ENCODE measurements around the gene KRTAP5-5.
"Not testable (repeated sequence)": the region's sequence is repeated elsewhere in the genome, so short reads cannot be mapped to it uniquely, and the experiment has no call there.

KRTAP5-5 gene

DNA sequence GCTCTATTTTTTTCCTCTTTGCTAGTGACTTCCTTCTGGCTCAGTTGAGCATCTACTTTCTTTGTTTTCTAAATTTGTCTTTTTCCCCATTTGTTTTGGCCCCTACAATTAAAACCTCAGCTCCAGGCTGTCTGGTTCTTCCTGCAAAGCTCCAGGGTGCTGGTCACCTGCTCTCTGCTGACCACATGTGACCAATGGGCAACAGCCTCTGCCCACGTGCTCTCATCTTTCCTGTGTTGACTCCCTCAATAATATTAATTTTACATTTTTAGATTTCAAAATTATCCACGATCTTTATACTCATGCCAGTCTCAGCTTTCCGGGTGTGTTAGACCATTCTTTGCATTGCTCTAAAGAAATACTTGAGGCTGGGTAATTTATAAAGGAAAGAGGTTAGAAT, 31.2 kb upstream of the KRTAP5-5 start:
- not testable (repeated sequence) for H4K8ac ChIP-seq (ENCODE audit: low read depth, low read length); H2BK120ac ChIP-seq (ENCODE audit: insufficient read depth, low read length, poor library complexity); H3K79me2 ChIP-seq (ENCODE audit: control insufficient read depth, insufficient read depth, low read length, poor library complexity); H3K79me1 ChIP-seq (ENCODE audit: low read length); H3K4ac ChIP-seq (ENCODE audit: low read depth, low read length); H3K4me2 ChIP-seq (ENCODE audit: low read length); H2AK5ac ChIP-seq (ENCODE audit: low read length); DNase-seq; H3K9ac ChIP-seq (ENCODE audit: low read length); H3K14ac ChIP-seq (ENCODE audit: low read length); H3K23ac ChIP-seq (ENCODE audit: low read length); H3K18ac ChIP-seq (ENCODE audit: low read length); H3K4me1 ChIP-seq (ENCODE audit: control insufficient read depth in 1 of 2, insufficient read depth in 2 of 2, low read length in 2 of 2); H4K91ac ChIP-seq (ENCODE audit: low read depth, low read length); H3K27me3 ChIP-seq (ENCODE audit: insufficient read depth, low read length); H2BK12ac ChIP-seq (ENCODE audit: low read length); H3K27ac ChIP-seq (ENCODE audit: low read depth, low read length); H4K12ac ChIP-seq (ENCODE audit: low read depth, low read length); H3K36me3 ChIP-seq (ENCODE audit: control insufficient read depth in 1 of 2, insufficient read depth in 2 of 2, low read length in 2 of 2); H3K9me3 ChIP-seq (ENCODE audit: insufficient read depth, low read depth, low read length); H2BK5ac ChIP-seq (ENCODE audit: low read depth, low read length, poor library complexity); H3K4me3 ChIP-seq (ENCODE audit: low read depth, low read length); H2AFZ ChIP-seq (ENCODE audit: insufficient read depth, low read length, poor library complexity)
- no CpG with 5 or more reads among the region's 3 CpGs for WGBS (ENCODE audit: extremely low coverage, insufficient coverage, insufficient read length)

DNA sequence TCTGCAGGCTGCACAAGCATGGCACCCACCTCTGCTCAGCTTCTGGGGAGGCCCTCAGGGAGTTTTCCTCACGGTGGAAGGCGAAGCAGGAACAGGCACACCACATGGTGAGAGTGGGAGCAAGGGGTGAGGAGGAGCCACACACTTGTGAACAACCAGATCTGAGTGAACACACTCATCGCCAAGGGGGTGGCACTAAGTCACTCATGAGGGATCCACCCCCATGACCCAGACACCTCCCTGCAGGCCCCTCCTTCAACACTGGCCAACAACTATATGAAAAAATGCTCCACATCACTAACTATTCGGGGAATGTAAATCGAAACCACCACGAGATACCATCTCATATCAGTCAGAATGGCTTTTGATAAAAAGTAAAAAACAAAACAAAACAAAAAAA, 30.8 kb upstream of the KRTAP5-5 start:
- H2AK5ac ChIP-seq (ENCODE audit: low read length): no peak overlapping the region
- no peak overlapping the region for H4K8ac ChIP-seq (ENCODE audit: low read depth, low read length)
- H2BK5ac ChIP-seq (ENCODE audit: low read depth, low read length, poor library complexity): no peak overlapping the region
- H3K27me3 ChIP-seq (ENCODE audit: insufficient read depth, low read length): no peaks in the 10 kb centered on the region
- H2BK120ac ChIP-seq (ENCODE audit: insufficient read depth, low read length, poor library complexity): no peak overlapping the region
- no peak overlapping the region for H3K9ac ChIP-seq (ENCODE audit: low read length)
- H3K4me3 ChIP-seq (ENCODE audit: low read depth, low read length): no peak overlapping the region
- H3K4me1 ChIP-seq (ENCODE audit: control insufficient read depth in 1 of 2, insufficient read depth in 2 of 2, low read length in 2 of 2): no peaks in the 10 kb centered on the region
- H3K79me2 ChIP-seq (ENCODE audit: control insufficient read depth, insufficient read depth, low read length, poor library complexity): no peaks in the 10 kb centered on the region
- H4K12ac ChIP-seq (ENCODE audit: low read depth, low read length): no peak overlapping the region
- no peak overlapping the region for H3K4me2 ChIP-seq (ENCODE audit: low read length)
- H3K18ac ChIP-seq (ENCODE audit: low read length): no peak overlapping the region
- H3K27ac ChIP-seq (ENCODE audit: low read depth, low read length): no peak overlapping the region
- peaks cover 2% of the 10 kb centered on the region for H3K9me3 ChIP-seq (ENCODE audit: insufficient read depth, low read depth, low read length)
- no peak overlapping the region for H3K14ac ChIP-seq (ENCODE audit: low read length)
- no peak overlapping the region for H2AFZ ChIP-seq (ENCODE audit: insufficient read depth, low read length, poor library complexity)
- no CpG with 5 or more reads among the region's 6 CpGs for whole genome bisulfite sequencing (ENCODE audit: extremely low coverage, insufficient coverage, insufficient read length)
- no peaks in the 10 kb centered on the region for H3K79me1 ChIP-seq (ENCODE audit: low read length)
- H2BK12ac ChIP-seq (ENCODE audit: low read length): no peak overlapping the region
- no peak for DNase-seq
- H3K23ac ChIP-seq (ENCODE audit: low read length): no peak overlapping the region
- H4K91ac ChIP-seq (ENCODE audit: low read depth, low read length): no peak overlapping the region
- no peaks in the 10 kb centered on the region for H3K36me3 ChIP-seq (ENCODE audit: control insufficient read depth in 1 of 2, insufficient read depth in 2 of 2, low read length in 2 of 2)
- no peak overlapping the region for H3K4ac ChIP-seq (ENCODE audit: low read depth, low read length)

DNA sequence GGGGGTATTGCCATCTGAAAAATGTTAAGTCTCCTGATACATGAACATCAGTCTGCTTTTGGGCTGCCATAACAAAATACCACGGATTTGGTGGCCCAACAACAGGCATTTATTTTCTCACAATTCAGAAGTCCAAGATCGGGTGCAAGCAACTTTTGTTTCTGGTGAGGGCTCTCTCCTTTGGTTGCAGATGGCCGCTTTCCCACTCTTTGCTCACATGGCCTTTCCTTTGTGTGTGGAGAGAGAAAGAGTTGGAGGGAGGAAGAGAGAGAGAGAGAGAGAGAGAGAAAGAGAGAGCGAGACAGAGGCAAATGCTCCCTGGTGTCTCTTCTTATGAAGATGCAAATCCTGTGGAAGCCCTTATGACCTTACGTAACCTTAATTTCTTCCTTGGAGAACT, 28.9 kb upstream of the KRTAP5-5 start:
- Histone ChIP-seq H4K12ac (ENCODE audit: low read depth, low read length) (no peak overlapping the region), H3K27me3 (ENCODE audit: insufficient read depth, low read length) (no peaks in the 10 kb centered on the region), H2AFZ (ENCODE audit: insufficient read depth, low read length, poor library complexity) (no peak overlapping the region), H3K14ac (ENCODE audit: low read length) (no peak overlapping the region), H4K91ac (ENCODE audit: low read depth, low read length) (no peak overlapping the region), H3K4ac (ENCODE audit: low read depth, low read length) (no peak overlapping the region), H3K4me3 (ENCODE audit: low read depth, low read length) (no peak overlapping the region), H3K79me1 (ENCODE audit: low read length) (no peaks in the 10 kb centered on the region), H3K23ac (ENCODE audit: low read length) (no peak overlapping the region), H2BK12ac (ENCODE audit: low read length) (no peak overlapping the region), H3K9me3 (ENCODE audit: insufficient read depth, low read depth, low read length) (peaks cover 2% of the 10 kb centered on the region), H3K4me2 (ENCODE audit: low read length) (no peak overlapping the region), H3K4me1 (ENCODE audit: control insufficient read depth in 1 of 2, insufficient read depth in 2 of 2, low read length in 2 of 2) (no peaks in the 10 kb centered on the region), H2AK5ac (ENCODE audit: low read length) (no peak overlapping the region), H3K79me2 (ENCODE audit: control insufficient read depth, insufficient read depth, low read length, poor library complexity) (no peaks in the 10 kb centered on the region), H3K18ac (ENCODE audit: low read length) (no peak overlapping the region), H3K36me3 (ENCODE audit: control insufficient read depth in 1 of 2, insufficient read depth in 2 of 2, low read length in 2 of 2) (no peaks in the 10 kb centered on the region), H2BK5ac (ENCODE audit: low read depth, low read length, poor library complexity) (no peak overlapping the region), H2BK120ac (ENCODE audit: insufficient read depth, low read length, poor library complexity) (no peak overlapping the region), H3K27ac (ENCODE audit: low read depth, low read length) (no peak overlapping the region), H4K8ac (ENCODE audit: low read depth, low read length) (no peak overlapping the region), H3K9ac (ENCODE audit: low read length) (no peak overlapping the region)
- DNase-seq: no peak
- WGBS (ENCODE audit: extremely low coverage, insufficient coverage, insufficient read length): no CpG with 5 or more reads among the region's 5 CpGs

DNA sequence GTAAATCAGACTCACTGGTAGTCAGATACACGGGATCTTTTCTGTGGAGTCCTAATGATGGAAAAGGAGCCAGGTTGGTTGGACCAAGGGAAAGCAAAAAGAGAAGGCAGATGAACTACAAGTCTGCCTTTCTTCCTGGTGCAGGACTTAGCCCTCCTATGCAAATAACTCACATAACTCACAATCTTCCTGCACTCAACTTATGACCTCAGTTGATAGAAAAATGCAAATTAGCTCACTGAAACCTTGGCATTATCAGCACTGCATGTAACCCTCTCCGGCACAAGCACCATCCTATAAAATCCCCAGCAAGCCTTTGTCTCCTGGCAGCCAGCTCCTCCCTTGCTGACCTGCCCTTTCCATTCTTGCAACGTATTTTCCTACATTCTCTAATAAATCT, 27.9 kb upstream of the KRTAP5-5 start:
- not testable (repeated sequence) for H4K91ac ChIP-seq (ENCODE audit: low read depth, low read length); H3K79me2 ChIP-seq (ENCODE audit: control insufficient read depth, insufficient read depth, low read length, poor library complexity); H2AK5ac ChIP-seq (ENCODE audit: low read length); H2BK5ac ChIP-seq (ENCODE audit: low read depth, low read length, poor library complexity); H3K9me3 ChIP-seq (ENCODE audit: insufficient read depth, low read depth, low read length); H3K4me3 ChIP-seq (ENCODE audit: low read depth, low read length); H3K9ac ChIP-seq (ENCODE audit: low read length); H3K79me1 ChIP-seq (ENCODE audit: low read length); H3K4me1 ChIP-seq (ENCODE audit: control insufficient read depth in 1 of 2, insufficient read depth in 2 of 2, low read length in 2 of 2); H3K14ac ChIP-seq (ENCODE audit: low read length); H3K18ac ChIP-seq (ENCODE audit: low read length); H3K23ac ChIP-seq (ENCODE audit: low read length); H2BK12ac ChIP-seq (ENCODE audit: low read length); H3K36me3 ChIP-seq (ENCODE audit: control insufficient read depth in 1 of 2, insufficient read depth in 2 of 2, low read length in 2 of 2); H4K12ac ChIP-seq (ENCODE audit: low read depth, low read length); H2BK120ac ChIP-seq (ENCODE audit: insufficient read depth, low read length, poor library complexity); H3K4ac ChIP-seq (ENCODE audit: low read depth, low read length); H3K4me2 ChIP-seq (ENCODE audit: low read length); H3K27me3 ChIP-seq (ENCODE audit: insufficient read depth, low read length); H2AFZ ChIP-seq (ENCODE audit: insufficient read depth, low read length, poor library complexity); H4K8ac ChIP-seq (ENCODE audit: low read depth, low read length); H3K27ac ChIP-seq (ENCODE audit: low read depth, low read length)
- WGBS (ENCODE audit: extremely low coverage, insufficient coverage, insufficient read length): no CpG with 5 or more reads among the region's 3 CpGs
- DNase-seq: peak in 1 of 2 donors; percentile 22

Measured in trophoblast cell (in vitro differentiated cells and primary cell).